Activated naive CD4-positive, alpha-beta T cell treated with anti-CD3 and anti-CD28 coated beads, Interleukin-2, amount 10 ng/mL, durations not matched to agents 7 days and 5 days (primary cell): ENCODE data around the gene ATIC.

Experiments used
- CTCF ChIA-PET: fragments of 350-600 bp; sonication (Branson Sonifier 250); formaldehyde crosslinking; loops from one replicate; lab custom pipeline; 2021; ENCODE audit warnings: antibody characterized with exemption; lab: Charles Lee
- DNase-seq: peaks from one replicate; pipeline ENCODE4 v3.0.0-alpha.2; 2020
- H3K27ac Mint-ChIP-seq: one replicate; pipeline ENCODE4 v1.8.0; 2021; ENCODE audit warnings: mild to moderate bottlenecking, moderate library complexity, mixed read lengths
- H3K27me3 Mint-ChIP-seq: one replicate; pipeline ENCODE4 v1.8.0; 2021; ENCODE audit warnings: mild to moderate bottlenecking, mixed read lengths
- H3K36me3 Mint-ChIP-seq: one replicate; pipeline ENCODE4 v1.8.0; 2021; ENCODE audit warnings: mixed read lengths
- H3K4me1 Mint-ChIP-seq: one replicate; pipeline ENCODE4 v1.8.0; 2021; ENCODE audit warnings: mixed read lengths
- H3K4me3 Mint-ChIP-seq: one replicate; pipeline ENCODE4 v1.8.0; 2021; ENCODE audit warnings: mild to moderate bottlenecking, moderate library complexity, mixed read lengths
- H3K9me3 Mint-ChIP-seq: one replicate; pipeline ENCODE4 v1.8.0; 2021; ENCODE audit warnings: mixed read lengths

ATIC gene

GRCh38 chr2:215311625-215312396, at the start of gene ATIC:
TSS of gene ATIC (plus strand) at chr2:215312059. CDS start at chr2:215312143, 84 bp downstream.
- peak; percentile 95 for DNase-seq
- Mint-ChIP-seq H3K9me3 (no peaks in the 10 kb centered on the region), H3K27me3 (no peaks in the 10 kb centered on the region), H3K36me3 (peaks cover 29% of the 10 kb centered on the region), H3K27ac (peak within 1 kb of the TSS; percentile 93), H3K4me3 (peak within 1 kb of the TSS; percentile 96), H3K4me1 (peaks cover 36% of the 10 kb centered on the region)
- CTCF ChIA-PET = interaction anchor here (0.7 kb wide), 1 partner anchor 13 kb away, joined by 3 read pairs; no protein-coding TSS in a partner anchor

- H3K27me3 Mint-ChIP-seq = no peaks in the 10 kb centered on the region
- no peak overlapping the region for H3K4me3 Mint-ChIP-seq
- no peaks in the 10 kb centered on the region for H3K36me3 Mint-ChIP-seq
- no peaks in the 10 kb centered on the region for H3K9me3 Mint-ChIP-seq
- no peaks in the 10 kb centered on the region for H3K4me1 Mint-ChIP-seq
- no peak overlapping the region for H3K27ac Mint-ChIP-seq
- CTCF ChIA-PET = interaction anchor here (1.2 kb wide), 1 partner anchor 55 kb away, joined by 3 read pairs; no protein-coding TSS in a partner anchor
- no peak for DNase-seq
These were observed 49.6 kb upstream of the ATIC start for GRCh38 chr2:215262303-215262702.

GRCh38 chr2:215262741-215263362, 49.0 kb upstream of the ATIC start:
- Mint-ChIP-seq H3K4me3 (no peak overlapping the region), H3K27me3 (no peaks in the 10 kb centered on the region), H3K36me3 (no peaks in the 10 kb centered on the region), H3K4me1 (no peaks in the 10 kb centered on the region), H3K27ac (no peak overlapping the region), H3K9me3 (no peaks in the 10 kb centered on the region)
- DNase-seq = no peak
- CTCF ChIA-PET = interaction anchor here (1.2 kb wide), 1 partner anchor 56 kb away, joined by 3 read pairs; no protein-coding TSS in a partner anchor

GRCh38 chr2:215264374-215264773, 47.5 kb upstream of the ATIC start:
- CTCF ChIA-PET = no interaction called here
- Mint-ChIP-seq H3K27ac (no peak overlapping the region), H3K9me3 (no peaks in the 10 kb centered on the region), H3K27me3 (peaks cover 4% of the 10 kb centered on the region), H3K36me3 (no peaks in the 10 kb centered on the region), H3K4me1 (no peaks in the 10 kb centered on the region), H3K4me3 (no peak overlapping the region)
- DNase-seq = no peak

GRCh38 chr2:215269397-215270117, 42.3 kb upstream of the ATIC start:
- no peak overlapping the region for H3K4me3 Mint-ChIP-seq
- H3K36me3 Mint-ChIP-seq = no peaks in the 10 kb centered on the region
- no peaks in the 10 kb centered on the region for H3K9me3 Mint-ChIP-seq
- H3K27ac Mint-ChIP-seq = no peak overlapping the region
- CTCF ChIA-PET = interaction anchor here (0.6 to 1.3 kb wide), 13 partner anchors 61 to 1462 kb away, joined by 3 to 6 read pairs (median 3); no protein-coding TSS in a partner anchor
- H3K4me1 Mint-ChIP-seq = no peaks in the 10 kb centered on the region
- peaks cover 4% of the 10 kb centered on the region for H3K27me3 Mint-ChIP-seq
- DNase-seq = peak; percentile 62

GRCh38 chr2:215270118-215270451, 41.8 kb upstream of the ATIC start:
- Mint-ChIP-seq H3K4me1 (no peaks in the 10 kb centered on the region), H3K4me3 (no peak overlapping the region), H3K9me3 (no peaks in the 10 kb centered on the region), H3K36me3 (no peaks in the 10 kb centered on the region), H3K27ac (no peak overlapping the region), H3K27me3 (peaks cover 4% of the 10 kb centered on the region)
- CTCF ChIA-PET = interaction anchor here (0.6 to 1.3 kb wide), 13 partner anchors 62 to 1462 kb away, joined by 3 to 6 read pairs (median 3); no protein-coding TSS in a partner anchor
- DNase-seq = no peak

GRCh38 chr2:215271446-215271845, 40.4 kb upstream of the ATIC start:
- Mint-ChIP-seq H3K4me3 (no peak overlapping the region), H3K27ac (no peak overlapping the region), H3K27me3 (peaks cover 4% of the 10 kb centered on the region), H3K4me1 (no peaks in the 10 kb centered on the region), H3K9me3 (no peaks in the 10 kb centered on the region), H3K36me3 (no peaks in the 10 kb centered on the region)
- CTCF ChIA-PET = no interaction called here
- no peak for DNase-seq

GRCh38 chr2:215272918-215273317, 38.9 kb upstream of the ATIC start:
- H3K4me3 Mint-ChIP-seq = no peak overlapping the region
- CTCF ChIA-PET = no interaction called here
- H3K27ac Mint-ChIP-seq = no peak overlapping the region
- no peaks in the 10 kb centered on the region for H3K9me3 Mint-ChIP-seq
- peaks cover 4% of the 10 kb centered on the region for H3K27me3 Mint-ChIP-seq
- DNase-seq = no peak
- no peaks in the 10 kb centered on the region for H3K4me1 Mint-ChIP-seq
- no peaks in the 10 kb centered on the region for H3K36me3 Mint-ChIP-seq

GRCh38 chr2:215274829-215275228, 37.0 kb upstream of the ATIC start:
- Mint-ChIP-seq H3K36me3 (no peaks in the 10 kb centered on the region), H3K27me3 (no peaks in the 10 kb centered on the region), H3K4me3 (no peak overlapping the region), H3K9me3 (no peaks in the 10 kb centered on the region), H3K27ac (no peak overlapping the region), H3K4me1 (no peaks in the 10 kb centered on the region)
- CTCF ChIA-PET = no interaction called here
- no peak for DNase-seq

GRCh38 chr2:215275824-215276223, 36.0 kb upstream of the ATIC start:
- no peaks in the 10 kb centered on the region for H3K36me3 Mint-ChIP-seq
- no peaks in the 10 kb centered on the region for H3K27me3 Mint-ChIP-seq
- no peaks in the 10 kb centered on the region for H3K9me3 Mint-ChIP-seq
- no peaks in the 10 kb centered on the region for H3K4me1 Mint-ChIP-seq
- H3K27ac Mint-ChIP-seq = no peak overlapping the region
- no peak overlapping the region for H3K4me3 Mint-ChIP-seq
- no peak for DNase-seq
- CTCF ChIA-PET = no interaction called here

- H3K27me3 Mint-ChIP-seq = no peaks in the 10 kb centered on the region
- DNase-seq = no peak
- CTCF ChIA-PET = no interaction called here
- H3K9me3 Mint-ChIP-seq = no peaks in the 10 kb centered on the region
- H3K4me1 Mint-ChIP-seq = no peaks in the 10 kb centered on the region
- no peak overlapping the region for H3K4me3 Mint-ChIP-seq
- H3K27ac Mint-ChIP-seq = no peak overlapping the region
- H3K36me3 Mint-ChIP-seq = no peaks in the 10 kb centered on the region
These were observed 33.9 kb upstream of the ATIC start for GRCh38 chr2:215277944-215278343.

GRCh38 chr2:215280326-215280725, 31.5 kb upstream of the ATIC start:
- H3K4me1 Mint-ChIP-seq = no peaks in the 10 kb centered on the region
- DNase-seq = no peak
- no peak overlapping the region for H3K4me3 Mint-ChIP-seq
- peaks cover 3% of the 10 kb centered on the region for H3K27me3 Mint-ChIP-seq
- CTCF ChIA-PET = no interaction called here
- H3K36me3 Mint-ChIP-seq = no peaks in the 10 kb centered on the region
- H3K27ac Mint-ChIP-seq = no peak overlapping the region
- H3K9me3 Mint-ChIP-seq = no peaks in the 10 kb centered on the region

- CTCF ChIA-PET = no interaction called here
- Mint-ChIP-seq H3K36me3 (no peaks in the 10 kb centered on the region), H3K27me3 (peaks cover 3% of the 10 kb centered on the region), H3K27ac (no peak overlapping the region), H3K4me3 (no peak overlapping the region), H3K4me1 (no peaks in the 10 kb centered on the region), H3K9me3 (no peaks in the 10 kb centered on the region)
- DNase-seq = no peak
These were observed 28.6 kb upstream of the ATIC start for GRCh38 chr2:215283221-215283620.

- CTCF ChIA-PET = no interaction called here
- Mint-ChIP-seq H3K27me3 (peaks cover 11% of the 10 kb centered on the region), H3K36me3 (no peaks in the 10 kb centered on the region), H3K27ac (no peak overlapping the region), H3K9me3 (no peaks in the 10 kb centered on the region), H3K4me1 (no peaks in the 10 kb centered on the region), H3K4me3 (no peak overlapping the region)
- no peak for DNase-seq
These were observed 25.6 kb upstream of the ATIC start for GRCh38 chr2:215286309-215286708.
